Gastrocnemius medialis (tissue), 4 donors: ENCODE data around the gene SUSD1.

Source experiments
- CTCF ChIP-seq, 5 experiments: fragments of 450-650 bp in 3 of 5; fragments of 200-600 bp in 2 of 5; sonication (generic) in 2 of 5; IDR thresholded peaks in 4 of 5; conservative IDR thresholded peaks in 1 of 5; 1 replicate in 4 of 5; 2 replicates in 1 of 5; pipeline ENCODE4 v1.5.1; 2016 to 2019; ENCODE audit warnings: antibody characterized with exemption in 5 of 5, mild to moderate bottlenecking in 3 of 5, moderate library complexity in 3 of 5
- POLR2A ChIP-seq, 2 donors: fragments of 450-650 bp; IDR thresholded peaks; one replicate each; pipeline ENCODE4 v1.6.1; 2017; ENCODE audit warnings: antibody characterized with exemption in 2 of 2, mild to moderate bottlenecking in 2 of 2, moderate library complexity in 2 of 2

GRCh38 chr9:112118009-112118408, 57.1 kb downstream of the SUSD1 start:
- TF ChIP-seq CTCF (IDR thresholded peaks at IDR 0.05 in 4 of 5, conservative IDR thresholded peaks at IDR 0.05 in 1 of 5), result no peak
- no peak for TF ChIP-seq POLR2A (IDR thresholded peaks at IDR 0.05)
